Suppressor macrophage (primary cell): ENCODE measurements around the gene MB.

Source experiments
- DNase-seq, 4 experiments: peaks; one replicate each; pipeline ENCODE4 v3.0.0-alpha.2; 2020 to 2022

The MB gene

DNA sequence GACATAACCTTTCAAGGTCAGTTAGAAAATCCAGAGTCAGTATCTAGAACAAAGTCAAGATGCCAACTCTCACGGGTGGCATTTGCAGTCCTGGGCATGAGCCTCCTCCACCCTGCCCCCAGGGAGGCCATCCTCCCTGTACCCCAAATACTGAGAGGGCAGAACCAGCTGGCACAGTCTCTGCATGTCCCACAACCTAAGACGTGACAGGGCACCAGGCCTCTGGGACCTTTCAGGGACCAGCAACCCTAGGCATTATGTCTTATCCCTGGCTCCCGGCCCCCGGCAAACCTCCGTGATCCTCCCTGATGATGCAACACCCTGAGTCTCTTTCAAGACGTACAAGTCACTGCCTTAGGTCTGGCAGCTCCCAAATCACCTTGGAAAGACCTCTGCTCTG, 2.0 kb downstream of the MB start:
- DNase-seq: no peak

DNA sequence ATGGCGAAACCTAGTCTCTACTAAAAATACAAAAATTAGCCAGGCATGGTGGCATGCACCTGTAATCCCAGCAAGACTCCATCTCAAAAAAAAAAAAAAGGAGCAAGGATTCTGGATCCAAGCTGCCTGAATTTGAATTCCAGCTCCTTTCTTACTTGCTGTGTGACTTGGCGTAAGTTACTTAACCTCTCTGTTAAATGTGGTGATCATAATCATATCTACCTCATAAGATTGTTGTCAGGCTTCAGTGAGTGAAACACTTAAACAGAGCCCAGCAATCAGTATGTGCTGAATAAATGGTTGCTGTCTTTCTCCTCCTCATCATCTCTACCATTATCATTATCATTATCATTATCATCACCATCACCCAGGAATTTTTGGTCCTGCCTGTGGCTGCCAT, 2.7 kb downstream of the MB start:
- no peak for DNase-seq

DNA sequence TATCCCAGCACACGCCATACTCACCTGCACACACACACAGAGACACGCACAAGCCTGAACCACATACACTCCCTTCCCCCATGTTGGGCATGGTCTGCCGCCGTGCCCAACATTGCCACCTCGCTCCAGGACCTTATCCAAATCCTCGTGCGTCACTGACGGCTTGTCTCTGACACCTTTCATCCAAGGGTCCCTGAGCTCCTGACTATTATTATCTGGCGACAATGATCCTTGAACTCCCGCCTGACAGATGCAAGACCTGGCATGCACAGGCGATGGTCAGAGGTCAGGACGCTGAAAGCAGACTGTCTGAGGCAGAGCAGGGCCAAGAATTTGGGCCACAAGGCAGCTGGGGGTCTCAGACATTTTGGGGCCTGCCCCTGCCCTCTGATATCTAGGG, 4.2 kb downstream of the MB start:
- no peak for DNase-seq

DNA sequence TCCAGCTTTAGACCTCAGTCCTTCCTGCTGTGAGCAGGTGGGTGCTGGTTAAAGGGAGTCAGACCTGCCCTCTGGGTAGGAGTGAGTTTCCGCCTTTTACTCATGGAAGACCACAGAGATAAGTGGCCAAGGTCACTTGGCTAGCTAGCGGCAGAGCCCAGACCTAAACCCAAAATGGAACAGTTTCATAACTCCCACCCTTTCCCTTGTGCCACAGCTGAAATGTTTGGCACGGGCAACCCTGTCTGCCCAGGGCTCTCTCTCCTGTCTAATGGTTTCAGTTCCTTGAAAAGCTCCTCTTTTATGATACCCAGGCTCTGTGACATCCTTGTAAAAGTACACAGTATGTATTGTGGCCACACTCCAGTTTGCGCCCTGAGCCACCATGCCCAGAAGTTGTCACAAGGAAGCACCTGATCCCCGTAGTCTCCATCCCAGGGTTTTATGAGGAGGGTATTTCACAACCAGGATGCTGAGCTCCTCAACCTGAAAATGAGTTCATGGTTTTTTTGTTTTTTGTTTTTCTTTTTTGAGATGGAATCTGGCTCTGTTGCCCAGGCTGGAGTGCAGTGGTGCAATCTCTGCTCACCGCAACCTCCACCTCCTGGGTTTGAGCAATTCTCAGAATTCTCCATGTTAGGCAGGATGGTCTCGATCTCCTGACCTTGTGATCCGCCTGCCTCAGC, 5.1 kb downstream of the MB start:
- DNase-seq: peak; percentile 36 to 62 (median 52)

DNA sequence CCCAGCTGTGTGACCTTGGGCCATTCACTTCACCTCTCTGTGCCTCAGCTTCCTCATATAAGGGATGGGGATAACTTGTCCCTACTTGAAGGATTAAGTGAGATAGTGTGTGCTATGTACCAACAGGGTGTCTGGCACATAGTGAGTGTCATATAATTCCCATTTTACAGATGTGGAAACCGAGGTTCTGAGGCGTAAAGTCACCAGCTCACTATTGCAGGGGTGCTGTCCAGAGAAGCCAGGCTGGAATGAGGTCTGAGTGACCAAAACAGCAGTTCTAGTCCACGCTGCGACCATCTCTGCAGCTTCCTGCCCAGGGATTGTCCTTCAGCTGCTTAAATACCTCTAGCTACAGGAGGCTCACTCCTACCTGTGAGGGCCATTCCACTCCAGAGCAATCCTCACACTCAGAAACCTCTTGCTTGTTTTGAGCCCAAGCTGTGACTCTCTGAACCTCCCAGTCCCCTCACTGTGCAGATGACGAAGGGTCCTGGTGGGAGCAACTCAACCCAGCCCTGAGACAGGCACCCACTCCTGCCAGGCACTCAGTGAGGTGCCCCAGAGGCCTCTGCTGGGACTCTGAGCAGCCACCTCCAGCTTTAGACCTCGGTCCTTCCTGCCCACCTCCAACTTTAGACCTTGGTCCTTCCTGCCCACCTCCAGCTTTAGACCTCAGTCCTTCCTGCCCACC, 5.8 kb downstream of the MB start:
- no peak for DNase-seq

DNA sequence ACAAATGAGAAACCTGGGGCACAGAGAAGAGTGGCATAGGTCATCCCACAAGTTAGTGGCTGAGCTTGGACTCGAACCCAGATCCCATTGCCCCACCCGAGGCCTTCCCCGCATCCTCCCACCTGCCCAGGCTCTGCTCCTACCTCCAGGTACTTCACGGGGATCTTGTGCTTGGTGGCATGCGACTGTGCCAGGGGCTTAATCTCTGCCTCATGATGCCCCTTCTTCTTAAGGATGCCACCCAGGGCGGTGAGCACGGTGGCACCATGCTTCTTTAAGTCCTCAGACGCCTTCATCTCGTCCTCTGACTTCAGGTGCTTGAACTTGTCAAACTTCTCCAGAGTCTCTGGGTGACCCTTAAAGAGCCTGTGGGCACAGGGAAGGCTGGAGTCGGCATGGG, 6.4 kb downstream of the MB start:
- no peak for DNase-seq

DNA sequence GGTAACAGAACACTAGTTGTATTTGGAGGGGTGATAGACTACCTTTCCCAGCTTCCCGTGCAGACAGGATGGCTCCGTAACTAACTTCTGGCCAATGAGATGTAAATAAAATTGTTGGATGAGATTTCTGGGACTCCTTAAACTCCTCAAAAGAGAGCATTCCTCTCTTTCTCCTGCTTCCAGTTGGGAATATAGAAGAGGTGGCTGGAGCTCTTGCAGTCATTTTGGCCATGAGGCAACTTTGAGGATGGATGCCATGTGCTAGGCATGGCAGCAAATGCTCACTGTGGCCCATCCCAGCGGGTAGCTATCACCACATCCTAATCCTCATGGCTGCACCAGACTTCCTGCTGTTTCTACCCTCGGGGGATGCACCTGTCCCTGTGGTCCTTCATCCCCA, 7.4 kb downstream of the MB start:
- DNase-seq: no peak

GRCh38 chr22:35609261-35609660, 7.9 kb downstream of the MB start:
- DNase-seq: no peak

DNA sequence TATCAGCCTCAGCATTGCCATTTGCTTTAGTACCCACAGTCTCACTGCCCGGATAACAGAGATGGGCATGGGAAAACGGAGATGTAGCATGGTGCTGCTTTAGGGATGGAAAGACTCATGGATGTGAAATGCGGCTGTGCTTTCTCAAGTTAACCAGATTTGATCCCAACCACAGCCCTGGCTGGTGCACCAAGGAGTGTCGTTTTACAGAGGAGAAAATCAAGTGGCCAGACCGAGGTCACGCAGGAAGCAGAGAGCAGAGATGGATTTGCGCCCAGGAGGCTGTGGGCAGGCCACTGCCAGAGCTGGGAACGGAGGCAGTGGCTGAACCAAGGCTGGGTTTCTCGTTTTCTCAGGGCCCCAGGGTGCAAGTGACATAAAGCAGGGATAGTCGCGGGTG, 9.0 kb downstream of the MB start:
- DNase-seq: no peak

GRCh38 chr22:35606916-35607315, 10.2 kb downstream of the MB start:
- DNase-seq: no peak

DNA sequence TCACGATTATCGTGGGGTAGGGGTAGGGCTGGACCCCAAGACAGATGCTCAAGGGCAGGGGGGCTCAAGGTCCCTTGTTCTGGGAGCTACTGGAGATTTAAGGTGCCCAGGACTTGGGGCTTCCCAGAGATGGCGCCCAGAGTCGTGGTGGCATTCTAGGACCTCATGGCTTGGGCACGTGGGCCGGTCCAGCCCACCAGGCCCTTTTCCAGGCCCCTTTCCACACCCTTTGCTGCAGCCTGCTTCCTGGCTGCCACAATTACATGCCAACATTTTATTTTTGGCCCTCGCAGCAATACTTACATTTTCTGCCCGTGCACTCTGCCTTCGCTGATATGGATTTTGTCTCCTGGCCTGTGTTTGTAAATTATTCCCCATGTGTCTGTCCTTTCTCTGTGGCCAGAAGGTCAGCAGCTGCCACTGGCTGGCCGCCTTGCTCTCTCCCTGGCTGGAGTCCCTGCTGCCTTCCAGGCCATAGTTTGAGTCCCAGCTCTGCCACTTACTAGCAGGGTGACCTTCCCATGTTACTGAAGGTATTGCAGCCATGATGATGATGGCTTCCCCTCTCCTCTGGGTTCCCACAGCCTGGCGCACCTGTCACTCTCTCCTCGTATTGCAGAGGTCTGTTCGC, 11.2 kb downstream of the MB start:
- no peak for DNase-seq

DNA sequence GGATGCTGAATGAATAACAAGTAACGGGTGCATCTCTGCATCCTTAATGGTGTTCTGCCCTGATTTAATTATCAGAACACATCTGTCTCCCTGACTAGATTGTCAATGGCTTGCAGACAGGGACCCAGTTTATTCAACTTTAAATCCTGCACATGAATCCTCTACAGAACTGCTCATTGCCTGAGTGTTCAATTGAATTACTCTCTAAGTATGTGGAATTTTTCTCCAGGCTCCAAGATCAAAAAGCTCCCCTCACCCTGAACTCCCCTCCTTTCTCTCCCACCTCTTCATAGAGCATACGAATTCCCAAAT, 11.8 kb downstream of the MB start:
- DNase-seq: no peak

- DNase-seq: peak; percentile 73 to 88 (median 82)
Observed at GRCh38 chr22:35604621-35605368, 12.3 kb downstream of the MB start.

GRCh38 chr22:35601743-35602615, 15.2 kb downstream of the MB start:
- peak; percentile 91 to 97 (median 94) for DNase-seq

- DNase-seq: no peak
Observed at GRCh38 chr22:35601013-35601580, 16.0 kb downstream of the MB start.

DNA sequence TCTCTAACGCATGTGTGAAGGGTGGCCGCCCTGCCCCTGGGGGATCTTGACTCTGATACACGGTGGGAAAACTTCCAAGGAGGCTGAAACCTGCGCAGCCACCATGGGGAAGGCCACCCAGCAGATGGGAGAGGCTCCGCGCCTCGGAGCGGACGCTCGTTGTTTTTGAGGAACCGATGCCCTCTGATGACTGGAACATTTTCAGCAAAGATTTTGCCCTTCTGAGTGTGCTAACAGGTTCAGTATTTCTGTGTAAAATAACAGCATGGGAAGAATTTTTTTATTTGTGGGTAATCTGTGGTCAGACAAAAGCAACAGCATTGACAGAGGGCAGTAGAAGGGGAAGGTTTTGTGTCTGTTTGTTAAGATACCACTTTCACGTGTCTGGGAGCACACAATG, 16.7 kb downstream of the MB start:
- DNase-seq: peak; percentile 72 to 87 (median 76)

DNA sequence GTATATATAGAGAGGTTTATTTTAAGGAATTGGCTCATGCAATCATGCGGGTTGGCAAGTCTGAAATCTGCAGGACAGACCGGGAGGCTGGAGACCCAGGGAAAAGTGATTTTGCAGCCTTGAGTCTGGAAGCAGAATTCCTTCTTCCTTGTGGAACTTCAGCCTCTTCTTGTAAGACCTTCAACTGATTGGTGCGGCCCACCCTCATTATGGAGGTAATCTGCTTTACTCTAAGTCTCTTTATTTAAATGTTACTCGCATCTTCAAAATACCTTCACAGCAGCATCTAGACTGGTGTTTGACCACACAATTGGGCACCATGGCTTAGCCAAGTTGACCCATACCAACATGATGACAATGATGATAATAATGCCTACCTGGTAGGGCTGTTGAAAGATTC, 17.8 kb downstream of the MB start:
- DNase-seq: peak in 2 of 4 experiments; percentile 31 to 43

- peak in 3 of 4 experiments; percentile 30 to 34 (median 33) for DNase-seq
Observed at GRCh38 chr22:35598396-35598710, 18.8 kb downstream of the MB start.

GRCh38 chr22:35597692-35598395, 19.3 kb downstream of the MB start:
- DNase-seq: no peak

GRCh38 chr22:35596821-35597220, 20.3 kb downstream of the MB start:
- no peak for DNase-seq

DNA sequence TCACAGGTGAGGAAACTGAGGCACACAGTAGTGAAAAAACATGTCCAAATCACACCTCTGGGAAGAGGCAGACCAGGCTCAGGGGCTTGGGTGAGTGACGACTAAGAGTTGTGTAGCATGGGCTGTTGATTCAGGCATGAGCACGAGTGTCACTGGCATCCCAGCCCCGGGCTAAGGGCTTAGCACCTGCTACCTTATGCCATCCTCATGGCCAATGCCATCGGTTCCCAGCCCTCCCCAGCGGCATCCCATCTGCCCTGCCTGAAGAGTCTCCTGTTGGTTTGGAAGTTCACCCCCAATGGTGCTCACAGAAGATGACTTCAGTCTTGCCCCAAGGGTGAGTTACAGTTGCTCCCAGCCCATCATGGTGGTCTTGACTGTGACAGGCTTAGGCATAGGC, 22.4 kb downstream of the MB start:
- no peak for DNase-seq
